K562 (cell line): ENCODE data around the gene RBX1. TPM values are rescaled to one million over a fixed set of nuclear protein-coding genes. Genes with fewer than 3 reads are reported as not detected.

Experiments used
- CSDE1 ChIP-seq, 2 experiments: fragments of 450-650 bp; IDR thresholded peaks; 2 replicates each; pipeline ENCODE4 v1.6.1; 2016; ENCODE audit warnings: mild to moderate bottlenecking in 1 of 2
- ELF2 ChIP-seq: fragments of 250-450 bp; sonication (Bioruptor Pico); IDR thresholded peaks from 2 replicates; pipeline ENCODE4 v1.5.0; 2021; ENCODE audit warnings: mild to moderate bottlenecking
- ETV5 ChIP-seq: sonication (generic); formaldehyde crosslinking; IDR thresholded peaks from 2 replicates; pipeline ENCODE4 v1.4.0; 2020; ENCODE audit warnings: low read depth, mild to moderate bottlenecking, missing genetic modification reagents
- GTF2E2 ChIP-seq: fragments of 200-800 bp; sonication (Bioruptor generic); IDR thresholded peaks from 2 replicates; pipeline ENCODE4 v1.6.1; 2016; ENCODE audit warnings: missing genetic modification characterization, missing compliant biosample characterization
- MAFF ChIP-seq: IDR thresholded peaks from 2 replicates; pipeline ENCODE4 v1.6.1; 2012; ENCODE audit warnings: low read length, improper control_type of control experiment
- NR2F6 ChIP-seq: fragments of 450-650 bp; formaldehyde crosslinking; IDR thresholded peaks from 2 replicates; pipeline ENCODE4 v1.4.0; 2020; ENCODE audit warnings: mild to moderate bottlenecking
- PCBP1 ChIP-seq: fragments of 200-400 bp; formaldehyde crosslinking; IDR thresholded peaks from 2 replicates; pipeline ENCODE4 v1.6.1; 2018; ENCODE audit warnings: mild to moderate bottlenecking, low read depth, low read length; ENCODE audit not compliant: poor library complexity, severe bottlenecking
- POLR2A ChIP-seq: fragments of 450-650 bp; conservative IDR thresholded peaks from 2 replicates; pipeline ENCODE4 v1.6.1; 2016
- RFX1 ChIP-seq: fragments of 450-650 bp; IDR thresholded peaks from 2 replicates; pipeline ENCODE4 v1.6.1; 2016; ENCODE audit warnings: mild to moderate bottlenecking, moderate library complexity
- RREB1 ChIP-seq: fragments of 250-450 bp; sonication (Bioruptor Pico); IDR thresholded peaks from 2 replicates; pipeline ENCODE4 v1.4.0; 2020
- SAP30 ChIP-seq: fragments of 200-600 bp; sonication (generic); IDR thresholded peaks from 2 replicates; pipeline ENCODE4 v1.6.1; 2012; ENCODE audit warnings: borderline replicate concordance, low read depth, mild to moderate bottlenecking, moderate library complexity, low read length, control low read depth, inconsistent platforms; ENCODE audit not compliant: insufficient read depth, poor library complexity, severe bottlenecking
- SMAD2 ChIP-seq: fragments of 150-350 bp; IDR thresholded peaks from 2 replicates; pipeline ENCODE4 v1.6.1; 2014; ENCODE audit warnings: low read depth, mild to moderate bottlenecking, low read length
- SUPT5H ChIP-seq: fragments of 450-650 bp; IDR thresholded peaks from 2 replicates; pipeline ENCODE4 v1.6.1; 2016
- TAF1 ChIP-seq: IDR thresholded peaks from 2 replicates; pipeline ENCODE4 v1.6.1; 2011; ENCODE audit warnings: mild to moderate bottlenecking, low read length, moderate library complexity; ENCODE audit not compliant: insufficient read depth, control insufficient read depth, severe bottlenecking; ENCODE audit errors: extremely low read depth
- TAL1 ChIP-seq: fragments of 450-650 bp; IDR thresholded peaks from 2 replicates; pipeline ENCODE4 v1.6.1; 2016; ENCODE audit warnings: mild to moderate bottlenecking
- THRAP3 ChIP-seq: fragments of 450-650 bp; IDR thresholded peaks from 2 replicates; pipeline ENCODE4 v1.6.1; 2016; ENCODE audit warnings: mild to moderate bottlenecking, inconsistent platforms, borderline replicate concordance
- TRIM24 ChIP-seq, 2 experiments: fragments of 450-650 bp; IDR thresholded peaks; 2 replicates each; pipeline ENCODE4 v1.6.1; 2016
- ZNF217 ChIP-seq: sonication (generic); formaldehyde crosslinking; IDR thresholded peaks from 2 replicates; pipeline ENCODE4 v1.8.0; 2022; ENCODE audit warnings: mild to moderate bottlenecking, missing genetic modification reagents
- ZNF224 ChIP-seq: sonication (generic); formaldehyde crosslinking; IDR thresholded peaks from 2 replicates; pipeline ENCODE4 v1.8.0; 2022; ENCODE audit warnings: mild to moderate bottlenecking, missing genetic modification reagents
- ZNF384 ChIP-seq: IDR thresholded peaks from 2 replicates; pipeline ENCODE4 v1.6.1; 2012; ENCODE audit warnings: low read depth, low read length, improper control_type of control experiment
- ZNF707 ChIP-seq: fragments of 250-450 bp; sonication (Bioruptor Pico); conservative IDR thresholded peaks from 2 replicates; pipeline ENCODE4 v1.8.0; 2022; ENCODE audit warnings: inconsistent platforms, mild to moderate bottlenecking, moderate library complexity
- ZNF764 ChIP-seq: fragments of 250-450 bp; sonication (Bioruptor Pico); IDR thresholded peaks from 2 replicates; pipeline ENCODE4 v1.4.0; 2020; ENCODE audit warnings: low read depth, mild to moderate bottlenecking, moderate library complexity
- ZNF766 ChIP-seq: fragments of 200-800 bp; sonication (Bioruptor generic); conservative IDR thresholded peaks from 2 replicates; pipeline ENCODE4 v1.6.1; 2016; ENCODE audit warnings: missing genetic modification characterization, missing compliant biosample characterization
- polyA plus RNA-seq, 8 experiments: library from polyadenylated mRNA; depleted of rRNA in 4 of 8; stranded (reverse) in 5 of 8; unstranded in 3 of 8; fragments of >200 nt; fragmentation: Nextera tagmentation in 2 of 8; fragmentation: Illumina TruSeq in 1 of 8; extraction: Ambion mirVana in 2 of 8; extraction: Trizol in 1 of 8; gene quantifications; 2 replicates each; pipeline versions ENCODE4 v1.2.1 to v1.2.3, GENCODE V29; 2011 to 2014; ENCODE audit warnings: inconsistent platforms in 1 of 8, missing spikeins in 1 of 8
- total RNA-seq, 7 experiments: library from RNA; depleted of rRNA in 6 of 7; stranded (reverse); fragments of >200 nt in 6 of 7; fragmentation: Illumina TruSeq in 2 of 7; extraction: Trizol in 2 of 7; gene quantifications; 2 replicates each; pipeline versions ENCODE4 v1.2.1 to v1.2.3, GENCODE V29; 2011 to 2021; ENCODE audit warnings: low replicate concordance in 1 of 7
- TF ChIP-seq, protein P1 (sequence below): sonication (generic); IDR thresholded peaks from 2 replicates; pipeline ENCODE4 v1.6.1; 2016

RBX1 gene
- total and polyA plus RNA-seq, 9 of the 15 experiments (the other 6 are each of a cell fraction or from before 2014, with no cell fraction given) = 44.0 to 259 (median 67.9) TPM

DNA sequence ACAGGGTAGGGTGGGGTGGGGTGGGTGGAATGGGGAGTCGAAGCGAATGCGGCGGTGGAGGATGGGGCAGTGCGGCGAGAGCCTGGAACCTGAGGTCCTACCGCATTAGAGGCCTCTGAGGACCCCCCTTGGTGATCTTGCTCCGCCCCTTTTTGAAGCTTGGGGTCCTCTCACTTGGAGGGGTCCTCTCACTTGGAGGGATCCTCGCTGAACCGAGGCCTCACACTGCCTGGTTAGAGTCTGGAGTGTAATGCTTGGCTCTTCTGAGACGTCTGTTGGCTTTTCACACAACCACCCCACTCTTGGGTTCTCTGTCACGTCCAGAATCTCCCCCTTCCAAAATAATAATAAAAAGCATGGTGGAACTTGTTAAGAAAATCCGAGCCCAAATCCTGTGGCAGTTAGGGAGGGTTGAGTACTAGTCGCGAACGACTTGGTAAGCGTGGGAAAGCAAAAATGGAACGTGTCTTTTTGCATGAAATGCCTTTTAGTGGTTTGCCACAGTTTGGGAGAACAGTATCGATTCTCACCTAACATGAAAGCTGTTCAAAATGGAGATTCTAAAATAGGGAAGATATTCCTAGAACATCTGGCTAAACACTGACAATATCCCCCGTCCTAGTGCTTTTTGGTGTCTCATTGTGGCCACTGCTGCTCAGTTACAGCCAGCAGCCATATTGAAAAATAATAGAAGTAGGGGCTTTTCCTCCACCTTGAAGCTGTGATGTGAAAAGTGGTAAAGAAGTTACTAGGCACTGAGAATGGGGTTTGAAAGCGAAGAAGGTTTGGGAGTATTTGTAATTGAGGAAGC is 822 bp downstream of the RBX1 start (continued):
- TF ChIP-seq SMAD2 (no peak), TAF1 (peak; percentile 13), ZNF224 (no peak), TAL1 (no peak), ZNF707 (CRISPR knock-in tag) (no peak), RFX1 (no peak), SAP30 (no peak), POLR2A (0 out of 2 replicates have a peak, but pooled peaks have one; percentile 57), ZNF384 (no peak), ZNF766 (CRISPR knock-in tag) (no peak), GTF2E2 (tag) (no peak), PCBP1 (no peak), ELF2 (CRISPR knock-in tag) (no peak), THRAP3 (no peak), CSDE1 (IDR thresholded peaks at IDR 0.05) (no peak), ZNF764 (CRISPR knock-in tag) (no peak), ETV5 (CRISPR knock-in tag) (no peak), MAFF (no peak), RREB1 (CRISPR knock-in tag) (no peak), ZNF217 (CRISPR knock-in tag) (no peak), TRIM24 (IDR thresholded peaks at IDR 0.05) (no peak), SUPT5H (0 out of 2 replicates have a peak, but pooled peaks have one; percentile 42), NR2F6 (CRISPR knock-in tag) (no peak)
- TF ChIP-seq, protein P1, sequence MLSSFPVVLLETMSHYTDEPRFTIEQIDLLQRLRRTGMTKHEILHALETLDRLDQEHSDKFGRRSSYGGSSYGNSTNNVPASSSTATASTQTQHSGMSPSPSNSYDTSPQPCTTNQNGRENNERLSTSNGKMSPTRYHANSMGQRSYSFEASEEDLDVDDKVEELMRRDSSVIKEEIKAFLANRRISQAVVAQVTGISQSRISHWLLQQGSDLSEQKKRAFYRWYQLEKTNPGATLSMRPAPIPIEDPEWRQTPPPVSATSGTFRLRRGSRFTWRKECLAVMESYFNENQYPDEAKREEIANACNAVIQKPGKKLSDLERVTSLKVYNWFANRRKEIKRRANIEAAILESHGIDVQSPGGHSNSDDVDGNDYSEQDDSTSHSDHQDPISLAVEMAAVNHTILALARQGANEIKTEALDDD = peak; percentile 76; the same call in 1 of the 2 replicates
